PC-9 (cell line): ENCODE data around the gene KCNH1.

ENCODE experiments used
- CTCF ChIP-seq: fragments of 200-600 bp; sonication (generic); conservative IDR thresholded peaks from 2 replicates; pipeline ENCODE4 v1.6.1; 2017; ENCODE audit warnings: mixed run types, antibody characterized with exemption, mild to moderate bottlenecking, moderate library complexity
- EZH2 ChIP-seq: fragments of 200-600 bp; sonication (generic); IDR thresholded peaks from 2 replicates; pipeline ENCODE4 v1.8.0; 2017; ENCODE audit warnings: antibody characterized with exemption, low read depth

GRCh38 chr1:210731193-210731592 is 402.8 kb downstream of the KCNH1 start:
- no peak for TF ChIP-seq CTCF
- no peak for TF ChIP-seq EZH2
